ENCODE measurements around the gene RNF115. TPM values are rescaled to one million over a fixed set of nuclear protein-coding genes. Genes with fewer than 3 reads are reported as not detected.

The RNF115 gene
- total and polyA plus RNA-seq, 2 of the 4 experiments (the other 2 are of a cell fraction): 13.5 to 22.9 TPM

DNA sequence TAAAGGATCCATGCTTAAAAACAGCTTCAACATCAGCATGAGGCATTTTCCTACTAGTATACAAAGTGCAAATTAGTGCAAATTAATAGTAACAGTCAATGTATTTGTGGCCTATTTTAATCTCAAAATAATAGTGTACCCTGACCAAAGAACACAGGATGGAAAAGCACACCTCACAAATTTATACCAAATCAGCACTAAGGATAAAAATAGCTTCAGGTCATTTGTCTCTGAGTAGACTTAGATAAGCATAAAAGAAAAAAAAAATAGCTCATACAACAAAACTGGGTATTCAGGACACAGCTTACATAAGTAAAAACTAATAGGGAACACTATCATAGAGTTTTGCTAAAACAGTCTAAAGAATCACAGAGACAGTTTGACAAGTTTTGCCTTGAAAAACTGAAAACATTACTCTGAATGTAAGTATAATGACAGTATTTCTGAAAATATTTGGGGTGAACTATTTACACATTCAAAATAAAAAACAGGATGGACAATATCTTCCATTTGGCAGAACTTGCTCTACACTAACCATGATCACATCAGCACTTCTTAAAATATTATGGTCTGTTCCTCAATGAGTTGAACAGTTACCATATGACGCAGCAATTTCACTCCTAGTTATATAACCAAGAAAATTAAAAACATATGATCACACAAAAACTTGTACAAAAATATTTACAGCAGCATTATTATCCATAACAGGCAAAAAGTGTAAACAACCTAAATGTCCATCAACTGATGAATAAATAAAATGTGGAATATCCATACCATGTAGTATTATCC lies 46.3 kb downstream of the RNF115 start (continued):
- TF ChIP-seq, protein P1, sequence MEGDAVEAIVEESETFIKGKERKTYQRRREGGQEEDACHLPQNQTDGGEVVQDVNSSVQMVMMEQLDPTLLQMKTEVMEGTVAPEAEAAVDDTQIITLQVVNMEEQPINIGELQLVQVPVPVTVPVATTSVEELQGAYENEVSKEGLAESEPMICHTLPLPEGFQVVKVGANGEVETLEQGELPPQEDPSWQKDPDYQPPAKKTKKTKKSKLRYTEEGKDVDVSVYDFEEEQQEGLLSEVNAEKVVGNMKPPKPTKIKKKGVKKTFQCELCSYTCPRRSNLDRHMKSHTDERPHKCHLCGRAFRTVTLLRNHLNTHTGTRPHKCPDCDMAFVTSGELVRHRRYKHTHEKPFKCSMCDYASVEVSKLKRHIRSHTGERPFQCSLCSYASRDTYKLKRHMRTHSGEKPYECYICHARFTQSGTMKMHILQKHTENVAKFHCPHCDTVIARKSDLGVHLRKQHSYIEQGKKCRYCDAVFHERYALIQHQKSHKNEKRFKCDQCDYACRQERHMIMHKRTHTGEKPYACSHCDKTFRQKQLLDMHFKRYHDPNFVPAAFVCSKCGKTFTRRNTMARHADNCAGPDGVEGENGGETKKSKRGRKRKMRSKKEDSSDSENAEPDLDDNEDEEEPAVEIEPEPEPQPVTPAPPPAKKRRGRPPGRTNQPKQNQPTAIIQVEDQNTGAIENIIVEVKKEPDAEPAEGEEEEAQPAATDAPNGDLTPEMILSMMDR (conservative IDR thresholded peaks at IDR 0.05; ENCODE audit: low read depth, low read length): no peak
- TF ChIP-seq, protein P2, sequence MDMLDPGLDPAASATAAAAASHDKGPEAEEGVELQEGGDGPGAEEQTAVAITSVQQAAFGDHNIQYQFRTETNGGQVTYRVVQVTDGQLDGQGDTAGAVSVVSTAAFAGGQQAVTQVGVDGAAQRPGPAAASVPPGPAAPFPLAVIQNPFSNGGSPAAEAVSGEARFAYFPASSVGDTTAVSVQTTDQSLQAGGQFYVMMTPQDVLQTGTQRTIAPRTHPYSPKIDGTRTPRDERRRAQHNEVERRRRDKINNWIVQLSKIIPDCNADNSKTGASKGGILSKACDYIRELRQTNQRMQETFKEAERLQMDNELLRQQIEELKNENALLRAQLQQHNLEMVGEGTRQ (IDR thresholded peaks at IDR 0.05; ENCODE audit: low read depth, low read length): no peak
- TF ChIP-seq FOS (IDR thresholded peaks at IDR 0.05; ENCODE audit: low read depth, low read length) (no peak), CEBPB (IDR thresholded peaks at IDR 0.05; ENCODE audit: low read depth, low read length) (no peak)

Data from IMR-90 (cell line).